Inferior parietal cortex (tissue), 1 donor: ENCODE measurements around the gene COL6A5.
"Not testable (repeated sequence)": the region's sequence is repeated elsewhere in the genome, so short reads cannot be mapped to it uniquely, and the experiment has no call there.

Experiments used
- DNase-seq: peaks from one replicate; pipeline ENCODE4 v3.0.0-alpha.2; 2016; ENCODE audit errors: extremely low spot score

COL6A5 gene

GRCh38 chr3:130345487-130346079 is at the start of gene COL6A5:
Gene COL6A5 (plus strand): TSS chr3:130345672. CDS start chr3:130373639, 27,967 bp downstream.
- DNase-seq: peak; percentile 5

- DNase-seq: no peak
These were observed 45.9 kb upstream of the COL6A5 start for GRCh38 chr3:130299531-130299930.

- DNase-seq: no peak
These were observed 44.6 kb upstream of the COL6A5 start for GRCh38 chr3:130300888-130301287.

GRCh38 chr3:130310109-130310508 is 35.4 kb upstream of the COL6A5 start:
- no peak for DNase-seq

GRCh38 chr3:130312374-130312773 is 33.1 kb upstream of the COL6A5 start:
- no peak for DNase-seq

GRCh38 chr3:130316169-130316568 is 29.3 kb upstream of the COL6A5 start:
- no peak for DNase-seq

- no peak for DNase-seq
These were observed 22.0 kb upstream of the COL6A5 start for GRCh38 chr3:130323503-130323902.

- no peak for DNase-seq
These were observed 4.7 kb upstream of the COL6A5 start for GRCh38 chr3:130340766-130341165.

GRCh38 chr3:130341388-130341787 is 4.1 kb upstream of the COL6A5 start:
- DNase-seq: no peak

- no peak for DNase-seq
These were observed 3.6 kb upstream of the COL6A5 start for GRCh38 chr3:130341882-130342281.

- DNase-seq: peak; percentile 6
These were observed 2.4 kb upstream of the COL6A5 start for GRCh38 chr3:130342821-130343661.

GRCh38 chr3:130348258-130348657 is 2.8 kb downstream of the COL6A5 start:
- DNase-seq: not testable (repeated sequence)

- DNase-seq: no peak
These were observed 9.0 kb downstream of the COL6A5 start for GRCh38 chr3:130354430-130354829.

- DNase-seq: no peak
These were observed 28.6 kb downstream of the COL6A5 start for GRCh38 chr3:130374033-130374432.

GRCh38 chr3:130374908-130375307 is 29.4 kb downstream of the COL6A5 start:
- no peak for DNase-seq

- no peak for DNase-seq
These were observed 32.6 kb downstream of the COL6A5 start for GRCh38 chr3:130377960-130378676.

- DNase-seq: no peak
These were observed 33.3 kb downstream of the COL6A5 start for GRCh38 chr3:130378677-130379191.

- DNase-seq: no peak
These were observed 33.8 kb downstream of the COL6A5 start for GRCh38 chr3:130379274-130379673.

GRCh38 chr3:130380398-130380797 is 34.9 kb downstream of the COL6A5 start:
- no peak for DNase-seq

GRCh38 chr3:130383424-130383823 is 38.0 kb downstream of the COL6A5 start:
- DNase-seq: no peak

GRCh38 chr3:130384476-130385025 is 39.1 kb downstream of the COL6A5 start:
- DNase-seq: no peak
